ENCODE measurements around the gene B3GAT3. TPM values are rescaled to one million over a fixed set of nuclear protein-coding genes. Genes with fewer than 3 reads are reported as not detected.

The B3GAT3 gene
- total RNA-seq (2022; extraction: Qiagen RNA extraction): 45.9 to 56.9 TPM (median 52.4 TPM) in 5 replicates

DNA sequence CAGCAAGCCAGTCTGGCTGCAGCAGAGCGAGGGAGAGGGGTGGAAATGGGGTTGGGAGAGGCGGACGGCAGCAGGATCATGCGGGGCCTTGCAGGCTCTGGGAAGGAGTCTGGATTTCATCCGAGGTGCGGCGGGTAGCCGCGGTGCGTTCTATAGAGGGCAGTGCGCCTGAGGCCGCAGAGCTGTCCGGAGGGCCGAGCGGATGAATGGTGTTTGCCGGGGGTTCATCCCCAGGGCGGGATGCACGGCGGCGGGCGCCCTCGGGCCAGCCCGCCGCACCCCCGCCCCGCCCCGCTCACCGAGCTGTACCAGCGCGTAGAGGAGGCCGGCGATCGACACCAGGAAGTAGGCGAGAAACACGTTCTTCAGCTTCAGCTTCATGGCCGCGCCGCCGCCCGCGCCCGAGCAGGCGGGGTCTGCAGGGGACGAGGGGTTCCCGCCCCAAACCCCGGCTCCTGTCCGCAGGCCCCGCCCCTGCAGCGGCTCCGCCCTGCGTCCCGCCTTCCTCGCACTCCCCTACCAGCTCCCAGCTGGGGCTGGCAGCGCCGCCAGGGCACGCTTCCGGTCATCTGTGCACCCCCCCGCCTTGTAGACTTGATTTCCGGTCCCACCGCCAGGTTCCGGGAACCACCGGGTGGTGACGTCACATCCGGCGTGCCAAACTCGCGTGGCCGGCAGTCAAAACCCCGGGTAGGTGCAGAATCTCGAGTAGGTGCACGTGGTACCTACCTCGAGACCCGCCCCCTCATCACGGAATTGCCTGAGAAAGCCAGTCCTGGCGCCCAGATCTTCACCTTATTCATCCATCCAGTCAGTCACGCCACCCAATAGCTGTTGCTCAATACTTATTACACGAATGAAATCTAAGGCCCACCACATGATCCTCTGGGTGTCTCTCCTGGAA lies at the start of gene B3GAT3:
Gene B3GAT3, minus strand, starts transcription at position 420 of the 904 bp plus-strand sequence. Its CDS starts 39 bp downstream, at position 381.

DNA sequence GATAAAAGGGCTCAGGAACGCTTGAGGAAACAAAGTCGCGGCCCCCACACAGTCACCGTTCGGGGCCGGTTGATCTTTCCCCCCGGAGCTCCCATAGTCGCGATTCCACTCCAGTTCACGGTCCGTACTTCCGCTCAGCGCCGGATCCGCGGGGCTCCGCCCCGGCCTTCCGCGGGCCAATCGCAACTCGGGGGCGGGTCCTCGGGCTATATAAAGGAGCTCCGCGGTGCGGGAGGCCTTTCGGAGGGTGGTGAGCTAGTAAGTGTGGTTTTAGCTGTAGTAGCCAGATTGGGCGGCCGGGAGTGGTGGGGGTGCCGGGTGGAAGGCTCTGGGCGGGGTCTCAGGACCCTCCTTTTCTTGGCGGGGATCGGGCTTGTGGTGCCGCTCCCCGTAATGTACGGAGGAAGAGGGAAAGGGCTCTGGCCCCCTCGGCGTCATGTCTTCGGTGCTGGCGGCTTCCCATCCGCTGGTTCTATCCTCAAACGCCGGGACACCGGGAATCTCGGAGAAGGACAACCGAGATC lies 43.4 kb upstream of the B3GAT3 start, which contains the start of the genes C11orf98 and CSKMT:
Gene C11orf98, minus strand, starts transcription at position 136 of the 524 bp plus-strand sequence. Its CDS starts 41 bp downstream, at position 95.
Gene CSKMT, plus strand, starts transcription at position 238 of the 524 bp plus-strand sequence. CDS start 568 bp downstream, outside the sequence.

DNA sequence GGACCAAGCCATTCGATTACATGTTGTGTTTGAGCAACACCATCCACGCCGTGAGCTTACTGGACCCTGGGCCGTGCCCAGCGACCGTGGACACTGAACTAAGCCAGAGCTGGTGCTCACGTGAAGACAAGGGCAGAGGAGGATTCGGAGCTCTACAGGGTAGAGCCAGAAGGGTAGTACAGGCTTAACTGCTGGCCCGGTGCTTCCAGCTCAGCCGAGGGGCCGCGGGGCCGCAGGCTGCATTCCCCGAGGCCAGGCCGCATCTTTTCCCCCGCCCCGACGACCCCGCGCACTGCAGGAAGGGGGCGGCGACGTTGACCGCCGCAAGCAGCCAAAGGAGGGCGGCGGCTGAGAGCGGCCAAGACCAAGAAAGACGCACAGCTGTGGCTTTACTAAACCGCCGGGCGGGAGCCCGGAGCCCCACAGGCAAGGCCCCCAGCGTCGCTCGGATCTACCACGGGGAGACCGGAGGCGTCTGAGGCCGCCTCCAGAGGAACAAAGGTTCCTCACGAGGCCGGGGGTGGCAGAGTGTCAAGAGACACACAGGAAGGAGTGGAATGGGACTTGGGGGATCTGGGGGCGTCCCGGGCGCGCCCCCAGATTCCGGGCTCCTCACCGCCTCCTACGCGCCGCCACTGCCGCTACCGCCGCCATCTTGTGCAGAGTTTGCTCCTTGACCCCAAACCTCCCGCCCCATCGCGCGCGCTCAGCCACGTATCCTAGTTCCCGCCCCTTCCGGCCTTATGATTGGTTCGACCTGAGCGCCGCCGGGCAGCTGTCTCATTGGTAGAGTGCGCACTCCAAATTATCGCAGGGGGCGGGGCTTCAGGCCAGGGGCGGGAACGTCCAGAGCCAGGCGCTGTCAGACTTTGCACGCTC lies 24.4 kb upstream of the B3GAT3 start, which contains the start of gene GANAB:
Gene GANAB, minus strand, starts transcription at position 668 of the 879 bp plus-strand sequence. Its CDS starts 14 bp downstream, at position 654.

GRCh38 chr11:62612366-62613290 lies 9.2 kb downstream of the B3GAT3 start, which contains the start of the genes EML3 and ROM1:
Gene EML3, minus strand, starts transcription at chr11:62612775. Its CDS starts 318 bp downstream, at chr11:62612457.
Gene ROM1, plus strand, starts transcription at chr11:62613257. Its CDS starts 25 bp downstream, at chr11:62613282.

GRCh38 chr11:62601372-62602140 lies 20.2 kb downstream of the B3GAT3 start, which contains the start of gene MTA2:
Gene MTA2, minus strand, starts transcription at chr11:62601865. Its CDS starts 415 bp downstream, at chr11:62601450.

DNA sequence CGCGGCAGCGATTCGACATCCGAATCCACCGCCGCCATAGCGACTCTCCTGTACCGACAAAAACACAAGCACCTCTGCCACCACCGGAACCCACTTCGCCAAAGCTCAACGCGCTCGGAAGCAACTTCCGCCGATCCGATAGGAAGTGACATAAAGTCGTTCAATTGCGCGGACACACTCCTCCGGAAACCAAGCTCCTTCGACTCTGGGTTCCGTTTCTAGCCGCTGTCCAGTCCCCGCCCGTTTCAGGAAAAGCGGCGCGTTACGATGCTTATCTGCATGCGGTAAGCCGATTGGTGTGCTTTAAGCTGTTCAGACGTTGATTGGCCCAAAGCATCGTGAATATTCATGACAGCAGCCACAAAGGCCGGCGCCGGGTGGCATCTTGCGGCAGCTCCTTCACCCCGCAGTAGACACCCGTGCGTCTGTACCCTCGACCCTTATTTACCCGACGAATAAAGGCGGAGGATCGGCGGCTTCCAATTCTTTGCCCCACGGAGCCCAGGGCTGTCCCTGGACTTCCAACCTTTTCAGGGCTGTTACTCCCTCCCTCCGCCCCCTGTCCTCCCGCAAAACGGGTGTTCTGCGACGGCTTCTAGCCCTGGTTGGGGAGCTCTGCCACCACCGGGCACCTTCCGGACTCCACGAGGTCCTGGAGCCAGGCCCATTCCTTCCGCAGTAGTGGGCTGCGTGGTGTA lies 30.2 kb downstream of the B3GAT3 start, which contains the start of gene TUT1:
Gene TUT1, minus strand, starts transcription at position 76 of the 698 bp plus-strand sequence. Its CDS starts 38 bp downstream, at position 38.

GRCh38 chr11:62573592-62574362 lies 48.0 kb downstream of the B3GAT3 start, which contains the start of gene EEF1G:
Gene EEF1G, minus strand, starts transcription at chr11:62573891. Its CDS starts 49 bp downstream, at chr11:62573842.

Other genes starting within 250 kb of the B3GAT3 start
- gene SCGB1A1, start 203.0 kb downstream of the B3GAT3 start, total RNA-seq (2022; extraction: Qiagen RNA extraction): not detected in 5 replicates
- gene AHNAK, start 75.2 kb downstream of the B3GAT3 start, total RNA-seq (2022; extraction: Qiagen RNA extraction): 308 to 468 TPM (median 395 TPM) in 5 replicates
- gene EEF1G, start 48.1 kb downstream of the B3GAT3 start, total RNA-seq (2022; extraction: Qiagen RNA extraction): 1,875 to 2,021 TPM (median 1,992 TPM) in 5 replicates
- gene TUT1, start 30.5 kb downstream of the B3GAT3 start, total RNA-seq (2022; extraction: Qiagen RNA extraction): 15.8 to 17.4 TPM (median 16.7 TPM) in 5 replicates
- 84.4 to 102 TPM (median 85.9 TPM) in 5 replicates for gene MTA2, start 20.1 kb downstream of the B3GAT3 start, total RNA-seq (2022; extraction: Qiagen RNA extraction)
- gene EML3, start 9.2 kb downstream of the B3GAT3 start, total RNA-seq (2022; extraction: Qiagen RNA extraction): 19.0 to 23.2 TPM (median 21.8 TPM) in 5 replicates
- 3.5 to 4.7 TPM (median 4.4 TPM) in 5 replicates for gene ROM1, start 8.7 kb downstream of the B3GAT3 start, total RNA-seq (2022; extraction: Qiagen RNA extraction)
- gene GANAB, start 24.6 kb upstream of the B3GAT3 start, total RNA-seq (2022; extraction: Qiagen RNA extraction): 243 to 305 TPM (median 258 TPM) in 5 replicates
- gene INTS5, start 31.3 kb upstream of the B3GAT3 start, total RNA-seq (2022; extraction: Qiagen RNA extraction): 20.6 to 22.8 TPM (median 21.6 TPM) in 5 replicates
- gene C11orf98, start 43.2 kb upstream of the B3GAT3 start, total RNA-seq (2022; extraction: Qiagen RNA extraction): 115 to 147 TPM (median 128 TPM) in 5 replicates
- 8.2 to 15.6 TPM (median 12.8 TPM) in 5 replicates for gene CSKMT, start 43.3 kb upstream of the B3GAT3 start, total RNA-seq (2022; extraction: Qiagen RNA extraction)
- 22.5 to 36.2 TPM (median 32.9 TPM) in 5 replicates for gene UQCC3, start 49.7 kb upstream of the B3GAT3 start, total RNA-seq (2022; extraction: Qiagen RNA extraction)
- gene LBHD1, start 50.3 kb upstream of the B3GAT3 start, total RNA-seq (2022; extraction: Qiagen RNA extraction): 3.9 to 5.5 TPM (median 5.2 TPM) in 5 replicates
- gene UBXN1, start 57.1 kb upstream of the B3GAT3 start, total RNA-seq (2022; extraction: Qiagen RNA extraction): 106 to 120 TPM (median 114 TPM) in 5 replicates
- 0.07 to 0.13 TPM (median 0.11 TPM) in 4 of 5 replicates, not detected in the other for gene LRRN4CL, start 67.5 kb upstream of the B3GAT3 start, total RNA-seq (2022; extraction: Qiagen RNA extraction)
- gene BSCL2, start 85.4 kb upstream of the B3GAT3 start, total RNA-seq (2022; extraction: Qiagen RNA extraction): 63.8 to 87.2 TPM (median 72.5 TPM) in 5 replicates
- not detected in 5 replicates for gene GNG3, start 85.7 kb upstream of the B3GAT3 start, total RNA-seq (2022; extraction: Qiagen RNA extraction)
- gene HNRNPUL2, start 105.5 kb upstream of the B3GAT3 start, total RNA-seq (2022; extraction: Qiagen RNA extraction): 38.5 to 50.6 TPM (median 40.7 TPM) in 5 replicates
- gene TTC9C, start 106.5 kb upstream of the B3GAT3 start, total RNA-seq (2022; extraction: Qiagen RNA extraction): 29.2 to 32.7 TPM (median 31.6 TPM) in 5 replicates
- 1.0 to 1.6 TPM (median 1.5 TPM) in 5 replicates for gene ZBTB3, start 132.2 kb upstream of the B3GAT3 start, total RNA-seq (2022; extraction: Qiagen RNA extraction)
- gene POLR2G, start 139.6 kb upstream of the B3GAT3 start, total RNA-seq (2022; extraction: Qiagen RNA extraction): 156 to 190 TPM (median 177 TPM) in 5 replicates
- 12.6 to 15.2 TPM (median 13.6 TPM) in 5 replicates for gene TAF6L, start 149.4 kb upstream of the B3GAT3 start, total RNA-seq (2022; extraction: Qiagen RNA extraction)
- gene TMEM179B, start 165.4 kb upstream of the B3GAT3 start, total RNA-seq (2022; extraction: Qiagen RNA extraction): 64.4 to 93.7 TPM (median 85.8 TPM) in 5 replicates
- 20.1 to 29.2 TPM (median 26.5 TPM) in 5 replicates for gene TMEM223, start 170.0 kb upstream of the B3GAT3 start, total RNA-seq (2022; extraction: Qiagen RNA extraction)
- gene NXF1, start 183.5 kb upstream of the B3GAT3 start, total RNA-seq (2022; extraction: Qiagen RNA extraction): 47.7 to 51.9 TPM (median 49.5 TPM) in 5 replicates
- gene STX5, start 210.1 kb upstream of the B3GAT3 start, total RNA-seq (2022; extraction: Qiagen RNA extraction): 19.0 to 25.5 TPM (median 24.6 TPM) in 5 replicates
- gene TEX54, start 210.9 kb upstream of the B3GAT3 start, total RNA-seq (2022; extraction: Qiagen RNA extraction): not detected in 5 replicates
- gene WDR74, start 217.6 kb upstream of the B3GAT3 start, total RNA-seq (2022; extraction: Qiagen RNA extraction): 74.2 to 79.9 TPM (median 78.7 TPM) in 5 replicates

Measured in A549 treated with Hydrocortisone at 1 μM for 4 hours (cell line).